ENCODE data around the gene CDH12. TPM values are rescaled to one million over a fixed set of nuclear protein-coding genes. Genes with fewer than 3 reads are reported as not detected.

Gene CDH12
- polyA plus RNA-seq, 1 experiment, result not detected

GRCh38 chr5:21858441-21858840 is 994.7 kb downstream of the CDH12 start:
- H3K4me3 ChIP-seq (ENCODE audit: low read depth, low read length), result no peak overlapping the region
- POLR2A ChIA-PET, result no interaction called here
- no peak overlapping the region for H3K27ac ChIP-seq (ENCODE audit: low read depth, low read length)
- TF ChIP-seq CTCF (IDR thresholded peaks at IDR 0.05; ENCODE audit: low read depth, low read length), result no peak
- CTCF ChIA-PET, result no interaction called here
- no peak for DNase-seq (ENCODE audit: low read depth, low spot score)
- no peaks in the 10 kb centered on the region for H3K9me3 ChIP-seq (ENCODE audit: control insufficient read depth, insufficient read depth, low read length)
- no peaks in the 10 kb centered on the region for H3K27me3 ChIP-seq (ENCODE audit: control insufficient read depth, insufficient read depth, low read length)

- Histone ChIP-seq H3K9me3 (ENCODE audit: control insufficient read depth, insufficient read depth, low read length) (no peaks in the 10 kb centered on the region), H3K4me3 (ENCODE audit: low read depth, low read length) (no peak overlapping the region), H3K27ac (ENCODE audit: low read depth, low read length) (no peak overlapping the region), H3K27me3 (ENCODE audit: control insufficient read depth, insufficient read depth, low read length) (no peaks in the 10 kb centered on the region)
- ChIA-PET CTCF (no interaction called here), POLR2A (no interaction called here)
- TF ChIP-seq CTCF (IDR thresholded peaks at IDR 0.05; ENCODE audit: low read depth, low read length), result no peak
- DNase-seq (ENCODE audit: low read depth, low spot score), result no peak
These were observed 996.2 kb downstream of the CDH12 start for GRCh38 chr5:21856987-21857386.

- H3K27ac ChIP-seq (ENCODE audit: low read depth, low read length), result no peak overlapping the region
- ChIA-PET POLR2A (no interaction called here), CTCF (no interaction called here)
- H3K9me3 ChIP-seq (ENCODE audit: control insufficient read depth, insufficient read depth, low read length), result no peaks in the 10 kb centered on the region
- no peak overlapping the region for H3K4me3 ChIP-seq (ENCODE audit: low read depth, low read length)
- TF ChIP-seq CTCF (IDR thresholded peaks at IDR 0.05; ENCODE audit: low read depth, low read length), result no peak
- DNase-seq (ENCODE audit: low read depth, low spot score), result no peak
- no peaks in the 10 kb centered on the region for H3K27me3 ChIP-seq (ENCODE audit: control insufficient read depth, insufficient read depth, low read length)
These were observed 1005.8 kb downstream of the CDH12 start for GRCh38 chr5:21847300-21847699.

GRCh38 chr5:21844960-21845359 is 1008.2 kb downstream of the CDH12 start:
- Histone ChIP-seq H3K27ac (ENCODE audit: low read depth, low read length) (no peak overlapping the region), H3K27me3 (ENCODE audit: control insufficient read depth, insufficient read depth, low read length) (no peaks in the 10 kb centered on the region), H3K9me3 (ENCODE audit: control insufficient read depth, insufficient read depth, low read length) (no peaks in the 10 kb centered on the region), H3K4me3 (ENCODE audit: low read depth, low read length) (no peak overlapping the region)
- ChIA-PET CTCF (no interaction called here), POLR2A (no interaction called here)
- no peak for TF ChIP-seq CTCF (IDR thresholded peaks at IDR 0.05; ENCODE audit: low read depth, low read length)
- DNase-seq (ENCODE audit: low read depth, low spot score), result no peak

- Histone ChIP-seq H3K27ac (ENCODE audit: low read depth, low read length) (no peak overlapping the region), H3K27me3 (ENCODE audit: control insufficient read depth, insufficient read depth, low read length) (no peaks in the 10 kb centered on the region), H3K9me3 (ENCODE audit: control insufficient read depth, insufficient read depth, low read length) (no peaks in the 10 kb centered on the region), H3K4me3 (ENCODE audit: low read depth, low read length) (no peak overlapping the region)
- no peak for TF ChIP-seq CTCF (IDR thresholded peaks at IDR 0.05; ENCODE audit: low read depth, low read length)
- no peak for DNase-seq (ENCODE audit: low read depth, low spot score)
- POLR2A ChIA-PET, result no interaction called here
- CTCF ChIA-PET, result interaction anchor here (0.7 kb wide), 1 partner anchor 443 kb away, joined by 3 read pairs; no protein-coding TSS in a partner anchor
These were observed 1018.3 kb downstream of the CDH12 start for GRCh38 chr5:21834863-21835262.

Measured in AG04450 (cell line).